GM21576 (cell line): ENCODE results near the gene PDCD1LG2.
A peak's percentile ranks its signal among the peaks of the same experiment; 100 is the strongest.
"Not testable (repeated sequence)": the region's sequence is repeated elsewhere in the genome, so short reads cannot be mapped to it uniquely, and the experiment has no call there.

Experiments used
- ATAC-seq: cut with Tn5 transposase; IDR thresholded peaks from one replicate; pipeline ENCODE4 v1.9.1; 2021; ENCODE audit warnings: mild to moderate bottlenecking, moderate library complexity; ENCODE audit not compliant: unreplicated experiment

PDCD1LG2 gene

DNA sequence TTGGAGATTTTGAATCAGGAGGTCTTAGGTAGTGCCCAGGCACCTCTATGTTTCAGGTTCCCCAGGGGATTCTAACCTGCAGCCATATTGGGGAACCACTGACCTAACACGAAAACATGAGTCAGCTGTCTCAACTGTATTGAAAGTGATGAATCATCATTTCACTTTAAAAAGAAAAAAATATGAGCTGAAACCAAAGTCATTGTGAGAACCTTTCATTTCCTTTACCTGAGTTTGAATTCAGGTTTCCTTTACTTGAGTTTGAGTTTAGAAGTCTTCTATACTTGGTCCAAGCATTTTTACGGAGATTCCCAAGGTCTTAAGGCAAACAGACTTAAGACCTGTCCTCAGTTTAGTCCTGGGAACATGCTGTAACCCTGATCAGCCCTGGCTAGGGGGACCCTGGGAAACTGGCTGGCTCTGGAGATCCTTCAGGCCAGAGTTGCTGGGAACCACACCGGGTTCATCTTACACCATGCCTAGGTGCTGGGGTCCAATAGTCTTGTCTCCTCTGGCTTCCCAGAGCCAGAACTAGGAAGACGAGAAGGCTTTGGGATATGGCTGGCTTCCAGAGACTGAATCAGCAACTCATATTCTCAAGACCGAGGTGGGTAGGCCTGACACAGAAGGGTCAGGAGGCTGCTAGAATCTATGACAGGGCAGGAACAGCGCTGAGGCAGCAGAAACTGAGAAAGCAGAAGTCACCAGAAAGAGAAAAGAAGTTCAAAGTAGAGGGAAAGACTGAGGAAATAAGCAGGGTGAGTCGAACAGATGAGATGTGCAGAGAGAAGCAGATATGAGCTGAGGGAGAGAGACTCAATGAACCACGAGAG, 16.4 kb upstream of the PDCD1LG2 start:
- peak; percentile 80 for ATAC-seq

DNA sequence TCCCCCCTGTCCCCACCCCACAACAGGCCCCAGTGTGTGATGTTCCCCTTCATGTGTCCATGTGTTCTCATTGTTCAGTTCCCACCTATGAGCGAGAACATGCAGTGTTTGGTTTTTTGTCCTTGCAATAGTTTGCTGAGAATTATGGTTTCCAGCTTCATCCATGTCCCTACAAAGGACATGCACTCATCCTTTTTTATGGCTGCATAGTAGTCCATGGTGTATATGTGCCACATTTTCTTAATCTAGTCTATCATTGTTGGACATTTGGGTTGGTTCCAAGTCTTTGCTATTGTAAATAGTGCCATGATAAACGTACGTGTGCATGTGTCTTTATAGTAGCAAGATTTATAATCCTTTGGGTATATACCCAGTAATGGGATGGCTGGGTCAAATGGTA, 15.6 kb upstream of the PDCD1LG2 start:
- ATAC-seq, result not testable (repeated sequence)

DNA sequence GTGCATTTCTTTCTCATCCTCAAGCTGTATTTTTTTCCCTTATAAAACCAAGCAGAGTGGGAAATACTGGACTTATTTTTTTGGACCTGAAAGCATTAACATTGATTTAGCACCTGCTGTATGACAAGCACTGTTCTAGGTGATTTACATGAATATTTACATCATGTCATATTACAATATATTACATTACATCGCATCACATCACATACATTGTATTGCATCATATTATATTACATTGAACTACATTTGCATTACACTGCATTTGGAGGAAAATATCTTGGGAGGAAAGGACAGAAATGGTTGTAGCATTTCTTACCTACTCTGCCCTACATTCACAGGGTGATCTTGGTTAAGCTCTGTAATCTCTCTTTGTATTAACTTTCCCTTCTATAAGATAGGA, 11.2 kb upstream of the PDCD1LG2 start:
- ATAC-seq, result no peak

DNA sequence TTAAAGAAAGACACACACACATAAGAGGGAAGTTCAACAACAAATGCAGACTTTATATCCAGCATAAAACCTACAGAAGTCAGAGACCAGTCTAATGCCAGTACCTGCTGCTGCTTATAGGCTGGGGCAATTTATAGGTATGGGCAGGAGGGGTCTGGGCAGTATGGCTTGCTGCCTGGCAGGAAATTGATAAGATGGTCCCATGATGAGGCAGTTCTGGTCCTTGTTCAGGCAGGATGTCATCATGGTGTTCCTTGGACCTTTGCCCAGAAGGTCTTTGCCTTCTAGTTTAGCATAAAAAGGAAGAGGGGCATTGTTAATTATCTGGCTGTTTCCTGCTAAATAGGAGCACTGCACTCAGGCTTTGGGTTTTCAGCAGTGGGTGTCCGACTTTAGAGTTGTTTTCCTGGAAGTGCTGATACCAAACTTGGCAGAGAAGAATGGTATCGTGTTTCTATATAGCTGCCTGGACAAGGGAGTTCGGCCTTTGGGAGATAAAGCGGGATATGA, 10.4 kb upstream of the PDCD1LG2 start:
- ATAC-seq, result no peak

DNA sequence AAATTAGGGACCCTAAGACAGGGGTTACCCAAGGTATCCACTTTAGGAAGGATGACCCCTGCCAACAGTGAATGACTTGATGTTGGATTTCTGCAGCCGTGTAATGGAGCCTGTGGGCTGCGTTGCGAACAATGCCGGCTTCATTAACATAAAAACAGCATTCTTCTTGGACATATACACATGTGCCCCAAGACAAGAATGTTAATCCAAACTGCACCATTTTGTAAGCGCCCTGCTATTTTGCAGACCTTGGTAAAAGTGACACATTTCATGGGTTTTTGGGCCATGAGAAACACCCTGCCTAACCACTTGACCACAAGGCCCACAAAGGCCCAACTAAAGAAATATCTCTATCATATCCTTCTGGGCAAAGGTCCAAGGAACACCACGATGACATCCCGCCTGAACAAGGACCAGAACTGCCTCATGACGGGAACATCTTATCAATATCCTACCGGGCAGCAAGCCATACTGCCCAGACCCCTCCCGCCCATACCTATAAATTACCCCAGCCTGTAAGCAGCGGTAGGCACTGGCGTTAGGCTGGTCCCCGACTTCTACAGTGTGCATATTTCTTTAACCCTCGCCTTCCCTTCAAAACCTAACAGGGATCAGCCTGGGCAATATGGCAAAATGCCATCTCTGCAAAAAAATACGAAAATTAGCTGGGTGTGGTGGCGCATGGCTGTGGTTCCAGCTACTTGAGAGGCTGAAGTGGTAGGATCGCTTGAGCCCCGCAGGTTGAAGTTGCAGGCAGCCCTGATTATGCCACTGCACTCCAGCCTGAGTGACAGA, 9.7 kb upstream of the PDCD1LG2 start:
- ATAC-seq, result no peak

DNA sequence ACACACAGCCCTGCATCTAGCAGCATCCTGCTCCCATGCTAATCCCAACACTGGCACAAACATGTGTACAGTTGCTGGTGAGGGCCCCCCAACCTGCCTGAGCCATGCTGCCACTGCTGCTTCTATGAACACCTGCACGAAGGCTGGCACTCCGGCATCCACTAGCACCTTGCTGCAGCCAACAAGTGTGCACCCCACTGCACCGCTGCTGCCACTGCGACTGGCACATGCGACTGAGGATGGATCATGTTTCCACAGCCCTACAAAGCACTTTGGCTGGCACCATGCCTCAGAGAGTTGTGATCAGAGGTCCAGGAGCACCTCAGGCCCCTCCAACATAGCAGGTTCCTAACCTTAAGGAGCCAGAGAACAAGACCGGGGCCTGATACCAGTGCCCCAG, 7.8 kb upstream of the PDCD1LG2 start:
- ATAC-seq, result no peak

DNA sequence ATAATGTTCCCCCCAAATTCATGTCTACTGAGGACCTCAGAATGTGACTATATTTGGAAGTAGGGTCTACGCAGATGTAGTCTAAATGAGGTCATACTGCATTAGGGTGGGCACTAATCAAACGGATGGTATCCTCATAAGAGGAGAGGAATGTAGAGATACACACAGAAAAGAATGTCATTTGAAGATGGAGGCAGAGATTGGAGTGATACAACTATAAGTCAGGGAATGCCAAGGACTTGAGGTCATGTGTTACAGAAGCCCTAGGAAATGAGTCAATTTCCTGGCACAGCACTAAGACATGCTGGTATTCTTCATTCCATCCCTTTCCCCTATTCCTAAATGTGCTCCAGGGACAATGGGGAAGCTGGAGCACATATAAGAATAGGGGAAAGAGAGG, 758 bp upstream of the PDCD1LG2 start:
- ATAC-seq, result no peak

DNA sequence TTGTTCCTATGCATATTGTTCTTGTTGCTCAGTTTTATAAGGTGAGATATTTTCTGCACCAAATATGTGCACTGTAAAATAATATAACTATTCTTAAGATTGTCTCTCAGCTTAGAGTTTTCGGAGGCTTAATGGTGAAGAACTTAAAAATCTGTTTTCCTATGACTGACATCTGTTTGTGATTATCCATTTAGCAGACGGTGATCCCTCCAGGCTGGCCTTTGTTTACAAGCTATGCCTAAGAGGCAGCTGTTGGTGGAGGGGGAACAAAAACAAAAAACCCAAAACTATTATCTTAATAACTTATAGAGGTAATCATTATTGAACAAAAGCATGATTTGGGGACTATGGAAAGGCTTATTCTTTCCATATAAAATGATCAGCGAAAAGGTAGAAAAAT, 658 bp downstream of the PDCD1LG2 start:
- ATAC-seq, result no peak

DNA sequence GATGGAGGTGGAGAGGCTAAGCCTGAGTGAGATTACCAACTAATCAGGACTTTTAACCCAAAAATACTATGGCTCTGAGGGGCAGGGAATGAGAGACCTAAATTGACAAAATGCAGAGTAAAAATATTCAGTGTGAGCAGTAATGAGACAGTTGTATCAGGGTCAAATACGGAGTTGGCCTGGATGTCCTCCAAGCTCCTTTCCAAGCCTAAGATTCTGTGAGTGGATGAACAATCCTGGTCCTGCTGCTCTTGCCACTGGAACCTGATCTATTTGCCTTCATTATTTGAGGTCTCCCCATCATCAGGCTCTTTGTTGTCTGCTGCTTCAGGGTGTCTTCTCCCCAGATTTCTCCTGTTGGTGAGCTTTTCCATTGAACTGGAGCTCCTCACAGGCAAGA, 1.1 kb downstream of the PDCD1LG2 start:
- ATAC-seq, result no peak

DNA sequence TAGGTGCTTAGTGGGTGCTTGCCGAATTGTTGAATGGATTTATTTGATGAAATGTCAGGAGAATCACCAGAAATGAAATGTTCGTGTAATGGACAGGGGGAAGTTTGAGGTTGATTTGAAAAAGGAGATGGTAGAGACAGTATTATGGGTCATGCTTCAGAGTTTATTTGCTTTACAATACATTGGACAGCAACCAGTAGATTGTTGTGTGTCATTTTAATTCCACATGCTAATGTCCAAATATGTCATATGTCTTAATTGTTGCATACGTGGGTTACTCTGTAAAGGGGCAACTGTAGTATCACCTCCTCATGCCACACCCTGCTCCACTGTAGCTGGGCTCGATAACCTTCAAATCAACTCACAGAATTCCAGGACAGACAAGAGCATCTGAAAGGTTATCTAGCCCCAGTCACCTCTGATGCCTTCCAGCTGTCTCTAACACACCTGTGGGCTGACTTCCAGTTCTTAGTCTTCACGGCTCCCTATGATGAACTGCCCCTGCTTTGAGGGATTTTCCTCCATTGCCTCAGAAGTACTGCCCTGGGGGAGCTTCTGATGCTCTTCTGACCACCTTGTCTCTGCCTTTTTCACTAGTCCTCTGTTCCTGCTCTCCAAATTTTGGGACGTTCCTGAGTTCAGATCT, 1.7 kb downstream of the PDCD1LG2 start:
- no peak for ATAC-seq

DNA sequence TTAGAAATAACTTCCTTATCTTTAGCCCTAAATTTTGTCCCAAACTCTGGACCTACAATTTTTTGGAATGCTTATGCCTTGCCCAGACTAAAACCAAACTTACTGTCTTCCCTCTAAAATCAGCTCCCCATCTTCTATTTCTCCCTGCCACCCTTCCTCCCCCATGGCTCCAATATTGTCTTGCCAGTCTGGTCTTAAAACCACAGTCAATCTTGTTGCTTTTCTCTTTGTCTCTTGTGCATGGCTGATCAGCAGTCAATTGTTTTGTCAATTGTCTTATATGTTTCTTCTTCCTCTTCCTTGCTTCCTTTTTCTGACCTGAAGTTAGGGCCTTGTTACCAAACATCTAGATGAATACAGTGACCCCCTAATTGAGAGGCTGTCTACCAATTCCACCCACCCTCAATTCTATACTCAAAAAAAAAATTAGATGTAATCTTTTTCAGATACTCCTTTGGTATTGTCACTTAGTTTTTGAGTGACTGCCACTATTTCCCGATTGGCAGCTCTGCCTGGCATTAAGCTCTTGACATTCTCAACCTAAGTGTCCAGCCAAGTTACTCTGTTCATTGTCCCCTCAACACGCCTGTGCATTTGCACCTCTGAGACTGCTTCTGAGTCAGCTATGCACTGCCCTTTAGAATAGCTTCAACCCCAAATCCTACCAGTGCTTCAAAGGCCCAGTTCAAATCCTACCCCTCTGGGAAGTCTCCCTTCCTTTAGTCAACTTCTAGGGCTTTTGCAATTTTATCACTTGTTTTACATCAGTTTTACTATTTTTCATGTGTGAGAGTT, 2.5 kb downstream of the PDCD1LG2 start:
- ATAC-seq, result no peak

DNA sequence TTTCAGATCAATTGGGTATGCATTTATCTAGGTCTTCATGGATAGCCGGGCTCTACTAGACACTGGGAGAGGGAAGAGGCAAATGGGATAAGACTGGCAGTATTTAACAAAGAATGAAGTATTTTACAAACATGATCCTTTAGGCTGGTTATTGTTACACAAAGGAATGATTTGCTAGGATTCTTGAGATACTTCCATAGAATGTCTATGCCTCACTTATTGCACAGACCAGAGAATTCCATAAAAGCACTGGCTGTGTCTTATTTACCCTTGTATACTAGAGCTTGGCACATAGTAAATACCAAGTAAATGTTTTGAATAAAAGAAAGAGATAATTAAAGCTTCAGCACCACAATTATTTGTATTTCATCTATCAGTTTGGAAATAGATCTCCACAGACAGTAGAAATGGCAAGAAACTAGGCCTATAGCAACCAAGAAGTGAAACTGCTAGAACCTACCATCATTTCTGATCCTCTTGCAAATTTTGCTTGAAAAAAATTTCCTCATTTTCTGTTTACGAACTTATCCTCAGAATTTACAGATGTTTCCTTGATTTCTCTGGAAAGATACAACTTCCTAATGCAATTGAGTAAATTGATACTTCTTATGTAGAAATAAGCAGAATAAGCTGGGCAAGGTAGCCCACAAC, 3.8 kb downstream of the PDCD1LG2 start:
- no peak for ATAC-seq

DNA sequence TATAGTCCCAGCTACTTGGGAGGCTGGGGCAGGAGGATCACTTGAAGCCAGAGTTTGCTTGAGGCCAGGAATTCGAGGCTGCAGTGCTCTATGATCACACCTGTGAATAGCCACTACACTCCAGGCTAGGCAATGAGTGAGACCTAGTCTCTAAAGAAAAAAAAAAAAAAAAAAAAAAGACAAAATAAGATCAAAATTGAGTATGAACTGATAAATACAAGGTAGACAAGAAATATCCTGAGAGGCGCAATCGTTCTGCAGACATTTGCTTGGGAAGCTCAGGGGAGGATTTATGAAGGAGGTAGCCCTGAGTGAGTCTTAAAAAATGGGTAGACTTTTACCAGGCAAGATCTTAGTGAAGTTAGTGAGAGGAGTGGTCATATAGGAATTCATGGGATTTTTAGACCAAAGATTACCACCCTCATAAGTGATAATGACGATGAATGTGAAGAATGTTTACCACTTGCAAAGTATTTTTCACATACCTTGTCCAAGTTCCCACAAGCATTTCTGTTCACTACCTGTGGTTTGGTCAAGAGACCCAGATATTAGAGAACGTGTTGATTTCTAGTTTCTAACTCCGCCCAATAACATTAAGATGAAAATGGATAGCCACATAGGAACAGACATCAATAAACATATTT, 4.4 kb downstream of the PDCD1LG2 start:
- ATAC-seq, result no peak

DNA sequence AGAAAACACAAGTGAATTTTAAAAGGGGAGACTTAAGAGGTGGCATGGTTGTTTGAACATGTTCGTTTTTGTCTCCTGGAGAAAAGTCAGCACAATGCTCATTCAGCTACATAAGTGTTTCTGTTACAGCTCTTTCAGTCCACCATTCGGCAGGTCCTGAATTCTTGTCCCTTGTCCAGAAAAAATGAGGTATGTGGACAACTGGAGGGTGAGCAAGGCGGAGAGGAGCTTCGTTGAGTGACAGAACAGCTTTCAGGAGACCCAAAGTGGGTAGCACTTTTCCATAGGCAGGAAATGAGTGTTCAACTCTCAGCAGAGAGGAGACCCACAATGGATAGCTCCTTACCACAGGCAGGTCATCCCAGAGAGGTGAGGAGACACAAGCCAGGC, 4.9 kb downstream of the PDCD1LG2 start:
- ATAC-seq, result no peak

DNA sequence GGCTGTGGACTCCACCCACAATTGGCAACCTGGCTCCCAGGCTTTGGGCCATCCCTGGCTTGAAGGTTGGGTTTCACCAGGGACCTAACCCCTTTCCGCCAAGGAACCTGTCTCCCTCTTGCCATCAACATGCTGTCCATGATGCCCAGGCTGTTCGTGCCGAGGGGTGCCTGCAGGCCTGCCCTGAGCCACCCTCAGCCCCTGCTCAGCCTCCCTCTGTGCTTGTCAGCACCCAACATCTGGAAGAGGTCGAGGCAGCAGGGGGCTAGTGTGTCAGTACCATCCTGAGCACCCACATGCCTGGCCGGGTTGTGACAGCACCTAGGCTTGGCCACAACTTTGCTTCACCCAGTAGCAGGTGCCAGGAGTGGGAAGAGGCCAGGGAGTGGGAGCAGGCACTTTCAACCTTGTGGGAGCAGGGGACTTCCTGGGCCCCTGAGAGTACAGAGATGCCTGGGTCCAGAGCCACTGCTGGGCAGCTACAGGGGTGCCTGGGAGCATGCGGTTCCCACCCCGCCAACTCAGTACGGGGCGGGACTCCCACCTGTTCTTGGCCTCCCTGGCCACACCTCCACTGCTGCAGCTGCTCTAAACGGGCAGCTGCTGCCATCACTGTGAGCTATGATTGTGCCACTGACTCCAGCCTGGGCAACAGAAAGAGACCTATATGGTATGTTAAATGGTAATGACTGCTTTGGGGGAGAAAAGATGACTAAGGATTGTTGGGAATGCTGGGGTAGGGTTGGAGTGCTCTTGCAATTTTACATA, 6.3 kb downstream of the PDCD1LG2 start:
- no peak for ATAC-seq

DNA sequence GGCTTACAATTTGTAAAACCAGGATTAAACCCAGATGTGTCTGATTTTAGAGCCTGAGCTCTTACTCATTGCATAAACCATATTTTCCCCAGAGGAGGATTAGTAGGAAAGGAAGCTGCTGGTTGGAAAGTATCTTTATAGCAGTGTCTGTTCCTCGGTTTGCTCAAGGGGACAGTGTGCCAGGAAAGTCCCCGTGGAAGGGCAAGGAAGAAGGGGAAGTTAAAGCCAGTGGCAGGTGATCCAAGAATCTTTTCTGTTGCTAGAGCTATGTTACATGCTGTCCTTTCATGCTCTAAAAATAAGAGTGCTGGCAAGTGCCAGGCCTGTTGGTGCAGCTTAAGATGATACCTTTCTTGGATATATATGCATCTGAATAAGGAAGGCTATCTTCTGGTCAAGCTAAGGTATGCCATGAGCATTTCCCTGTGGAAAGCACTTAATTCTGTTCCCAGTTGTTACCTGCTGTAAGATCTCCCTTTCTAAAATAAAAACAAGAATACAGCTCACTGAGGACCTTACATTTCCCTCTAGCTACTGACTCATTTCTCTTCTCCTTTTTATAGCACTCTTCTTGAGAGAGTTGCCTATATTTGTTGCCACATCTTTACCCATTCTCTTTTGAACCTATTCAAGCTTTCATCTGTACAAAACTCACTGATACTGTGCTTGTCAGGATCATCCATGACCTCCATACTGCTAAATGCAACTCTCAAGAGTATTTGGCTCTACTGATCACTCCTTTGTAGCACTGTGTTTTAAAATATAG, 8.0 kb downstream of the PDCD1LG2 start:
- peak; percentile 65 for ATAC-seq

DNA sequence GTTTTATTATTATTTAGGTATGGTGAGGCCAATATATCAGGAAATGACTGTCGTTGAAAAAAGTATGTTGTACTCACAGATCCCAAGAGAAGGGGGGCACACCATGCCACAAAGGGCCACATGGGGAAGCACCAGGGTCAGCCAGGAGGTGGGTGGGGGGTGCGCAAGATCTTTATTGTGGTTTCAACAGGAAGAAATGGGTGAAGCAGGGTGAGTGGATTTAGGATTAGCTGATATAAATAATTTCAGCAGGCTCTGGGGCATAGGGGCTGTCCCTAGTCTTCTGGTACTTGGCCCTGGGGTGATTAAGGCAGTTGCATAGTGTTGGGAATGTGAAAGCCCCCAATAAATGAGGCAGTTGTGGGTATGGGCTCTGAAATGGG, 8.6 kb downstream of the PDCD1LG2 start:
- peak; percentile 14 for ATAC-seq

DNA sequence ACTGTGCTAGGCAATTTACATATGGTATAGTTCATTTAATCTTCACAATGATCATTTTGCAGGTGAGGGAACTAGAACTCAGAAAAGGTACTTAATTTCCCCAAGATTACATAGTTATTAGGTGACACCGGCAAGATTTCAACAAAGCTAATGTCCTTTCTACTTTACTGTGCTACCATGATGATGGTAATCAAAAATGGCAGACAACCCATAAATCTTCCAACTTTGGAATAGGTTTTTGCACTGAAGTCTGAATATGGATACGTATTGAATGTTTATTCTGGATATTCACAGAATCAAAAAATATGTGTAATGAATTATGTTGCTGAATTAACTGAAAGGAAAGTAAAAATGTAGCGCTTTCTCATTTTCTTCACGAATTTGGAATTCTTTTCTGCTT, 13.8 kb downstream of the PDCD1LG2 start:
- no peak for ATAC-seq
